GM10248 (cell line): ENCODE measurements around the gene ARHGDIA.

Experiments used
- CTCF ChIA-PET: fragments of 300-600 bp; sonication (Branson Sonifier 250); formaldehyde crosslinking; extraction: SDS; loops from one replicate; lab custom pipeline; 2021; ENCODE audit warnings: antibody characterized with exemption; lab: Yijun Ruan, JAX
- POLR2A ChIA-PET: fragments of 350-650 bp; sonication (Branson Sonifier 250); formaldehyde crosslinking; extraction: SDS; loops from one replicate; lab custom pipeline; 2020; ENCODE audit warnings: antibody characterized with exemption; lab: Yijun Ruan, JAX
- DNase-seq: peaks from one replicate; pipeline ENCODE4 v3.0.0; 2012; ENCODE audit errors: extremely low spot score
- TF ChIP-seq, protein P1 (sequence below): IDR thresholded peaks from 2 replicates; pipeline ENCODE4 v1.5.1; 2012; ENCODE audit warnings: mild to moderate bottlenecking, low read depth; ENCODE audit errors: extremely low read depth, missing control alignments, control extremely low read depth

The ARHGDIA gene

DNA sequence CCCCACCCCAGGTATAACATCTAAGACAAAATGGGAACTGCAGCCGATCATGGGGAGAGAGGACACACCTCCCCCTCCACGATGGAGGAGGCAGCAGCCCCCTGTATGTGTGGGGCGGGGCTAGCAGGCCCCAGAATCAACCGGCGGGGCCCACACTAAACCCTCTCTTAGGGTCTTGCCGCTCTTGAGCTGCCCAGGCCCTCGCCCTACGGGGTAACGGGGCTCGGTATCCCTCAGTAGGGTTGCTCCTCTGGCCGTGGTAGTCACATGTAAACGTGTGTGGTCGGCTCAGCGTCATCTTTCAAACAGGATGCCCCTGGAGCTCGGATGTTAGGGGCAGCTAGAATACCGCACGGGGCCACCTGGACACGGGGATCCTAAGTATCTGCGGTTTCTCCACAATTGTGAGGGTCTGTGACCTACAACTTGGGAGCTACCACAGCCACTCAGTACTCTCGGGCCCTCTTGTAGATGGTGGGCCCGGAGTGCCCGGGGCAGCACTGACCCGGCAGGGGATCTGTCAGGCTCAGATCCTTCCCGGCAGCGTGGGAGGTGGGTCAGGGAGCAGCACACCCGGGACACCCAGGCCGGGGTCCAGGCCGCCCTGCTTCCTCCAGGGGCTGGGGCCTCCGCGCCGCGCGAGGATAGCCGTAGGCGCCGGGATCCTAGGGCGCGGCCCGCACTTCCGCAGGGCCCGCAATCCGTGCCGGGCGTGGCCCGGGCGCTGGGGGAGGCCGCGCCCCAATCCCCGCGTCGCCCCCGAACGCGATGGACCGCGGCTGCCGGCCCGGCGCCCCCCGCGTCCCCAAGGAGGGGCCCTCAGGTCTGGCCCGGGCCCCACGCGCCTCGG lies 781 bp downstream of the ARHGDIA start:
- no peak for DNase-seq

GRCh38 chr17:81869221-81870130 lies 1.7 kb downstream of the ARHGDIA start:
- ChIA-PET POLR2A (interaction anchor here (0.7 to 2.5 kb wide), 5 partner anchors 9 to 186 kb away, joined by 3 to 21 read pairs (median 3); partner anchors contain the start of genes ARL16, HGS and P4HB), CTCF (interaction anchor here (0.7 to 2.5 kb wide), 17 partner anchors 8 to 228 kb away, joined by 3 to 10 read pairs (median 4); partner anchors contain the start of genes FASN, MAFG, MCRIP1 and NPB)
- TF ChIP-seq, protein P1, sequence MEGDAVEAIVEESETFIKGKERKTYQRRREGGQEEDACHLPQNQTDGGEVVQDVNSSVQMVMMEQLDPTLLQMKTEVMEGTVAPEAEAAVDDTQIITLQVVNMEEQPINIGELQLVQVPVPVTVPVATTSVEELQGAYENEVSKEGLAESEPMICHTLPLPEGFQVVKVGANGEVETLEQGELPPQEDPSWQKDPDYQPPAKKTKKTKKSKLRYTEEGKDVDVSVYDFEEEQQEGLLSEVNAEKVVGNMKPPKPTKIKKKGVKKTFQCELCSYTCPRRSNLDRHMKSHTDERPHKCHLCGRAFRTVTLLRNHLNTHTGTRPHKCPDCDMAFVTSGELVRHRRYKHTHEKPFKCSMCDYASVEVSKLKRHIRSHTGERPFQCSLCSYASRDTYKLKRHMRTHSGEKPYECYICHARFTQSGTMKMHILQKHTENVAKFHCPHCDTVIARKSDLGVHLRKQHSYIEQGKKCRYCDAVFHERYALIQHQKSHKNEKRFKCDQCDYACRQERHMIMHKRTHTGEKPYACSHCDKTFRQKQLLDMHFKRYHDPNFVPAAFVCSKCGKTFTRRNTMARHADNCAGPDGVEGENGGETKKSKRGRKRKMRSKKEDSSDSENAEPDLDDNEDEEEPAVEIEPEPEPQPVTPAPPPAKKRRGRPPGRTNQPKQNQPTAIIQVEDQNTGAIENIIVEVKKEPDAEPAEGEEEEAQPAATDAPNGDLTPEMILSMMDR = peak; percentile 88
- DNase-seq = peak; percentile 72

More for the DNA sequence above, 781 bp downstream of the ARHGDIA start:
- TF ChIP-seq, protein P1 = no peak
- POLR2A ChIA-PET = interaction anchor here (0.6 to 2.5 kb wide), 4 partner anchors 10 to 187 kb away, joined by 3 to 21 read pairs (median 3); partner anchors contain the start of genes ARL16, HGS and P4HB
- CTCF ChIA-PET = interaction anchor here (0.7 to 2.5 kb wide), 12 partner anchors 9 to 227 kb away, joined by 3 to 10 read pairs (median 6); partner anchors contain the start of genes FASN, MAFG, MCRIP1 and P4HB

GRCh38 chr17:81868674-81869220 lies 2.4 kb downstream of the ARHGDIA start:
- ChIA-PET CTCF (interaction anchor here (0.7 to 2.5 kb wide), 12 partner anchors 10 to 138 kb away, joined by 3 to 10 read pairs (median 4); partner anchors contain the start of genes MAFG, MCRIP1 and NPB), POLR2A (interaction anchor here (0.9 to 2.5 kb wide), 3 partner anchors 9 to 49 kb away, joined by 3 to 21 read pairs (median 3); partner anchors contain the start of gene P4HB)
- TF ChIP-seq, protein P1 = no peak
- no peak for DNase-seq

DNA sequence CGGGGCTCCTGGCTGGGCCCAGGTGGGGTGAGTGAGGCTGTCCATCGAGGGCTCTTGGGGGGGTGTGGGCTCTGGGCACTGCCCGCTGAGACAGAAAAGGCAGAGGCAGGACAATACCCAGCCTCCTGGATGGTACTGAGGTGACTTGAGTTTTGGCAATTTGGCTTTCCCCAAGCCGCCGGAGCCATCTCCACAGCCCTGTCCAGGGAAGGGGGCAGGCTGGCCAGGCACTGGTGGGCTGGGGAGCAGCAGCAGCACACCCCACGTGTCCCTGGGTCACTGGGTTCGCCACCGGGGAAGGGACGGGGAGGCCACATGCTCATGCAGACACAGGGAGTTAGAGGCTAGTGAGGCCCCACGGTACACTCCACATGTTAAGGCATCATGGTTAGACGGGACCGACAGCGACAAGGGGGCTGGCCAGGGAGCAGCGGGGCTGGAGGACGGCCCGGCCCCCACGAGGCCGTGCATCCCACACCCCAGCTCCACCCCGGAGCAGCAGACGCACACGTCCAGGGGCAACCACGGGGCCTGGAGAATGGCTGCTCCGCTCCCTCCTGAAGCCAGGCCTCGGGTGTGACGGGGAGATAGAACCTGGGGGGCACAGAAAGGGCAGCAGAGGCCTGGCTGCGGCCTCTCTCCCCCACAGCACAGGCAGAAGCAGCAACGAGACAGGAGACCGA lies 3.0 kb downstream of the ARHGDIA start:
- CTCF ChIA-PET = interaction anchor here (2.5 kb wide), 1 partner anchor 9 kb away, joined by 9 read pairs; no protein-coding TSS in a partner anchor
- TF ChIP-seq, protein P1 = no peak
- POLR2A ChIA-PET = interaction anchor here (2.5 kb wide), 1 partner anchor 8 kb away, joined by 21 read pairs; the partner anchor contains the start of gene P4HB
- no peak for DNase-seq

- DNase-seq = no peak
- ChIA-PET POLR2A (interaction anchor here (0.7 to 1.5 kb wide), 2 partner anchors 18 to 456 kb away, joined by 3 read pairs; no protein-coding TSS in a partner anchor), CTCF (no interaction called here)
- TF ChIP-seq, protein P1 = no peak
Measured at GRCh38 chr17:81867170-81867990, 3.8 kb downstream of the ARHGDIA start.
